IPS-18c (cell line): ENCODE measurements around the gene NDUFB10.

Source experiments
- H3K4me3 ChIP-seq: 2 replicates; pipeline ENCODE4 v1.7.0; 2013; ENCODE audit warnings: low read depth, mild to moderate bottlenecking, low read length, moderate library complexity; ENCODE audit not compliant: insufficient read depth
- H3K9me3 ChIP-seq: one replicate; pipeline ENCODE4 v1.6.1; 2013; ENCODE audit warnings: mild to moderate bottlenecking, low read length, moderate library complexity; ENCODE audit not compliant: control insufficient read depth, insufficient read depth

The NDUFB10 gene

GRCh38 chr16:2001456-2002355 lies 42.4 kb downstream of the NDUFB10 start:
- Histone ChIP-seq H3K9me3 (no peaks in the 10 kb centered on the region), H3K4me3 (no peak overlapping the region)

GRCh38 chr16:2002406-2003230 lies 43.3 kb downstream of the NDUFB10 start:
- Histone ChIP-seq H3K9me3 (no peaks in the 10 kb centered on the region), H3K4me3 (no peak overlapping the region)

- Histone ChIP-seq H3K4me3 (no peak overlapping the region), H3K9me3 (no peaks in the 10 kb centered on the region)
These were observed 44.0 kb downstream of the NDUFB10 start for GRCh38 chr16:2003231-2003826.

- no peaks in the 10 kb centered on the region for H3K9me3 ChIP-seq
- H3K4me3 ChIP-seq: peak overlapping the region; percentile 6; the same call in 1 of the 2 replicates
These were observed 44.7 kb downstream of the NDUFB10 start for GRCh38 chr16:2003827-2004641.

GRCh38 chr16:2004795-2005517 lies 45.6 kb downstream of the NDUFB10 start:
- Histone ChIP-seq H3K4me3 (no peak overlapping the region), H3K9me3 (no peaks in the 10 kb centered on the region)

- Histone ChIP-seq H3K9me3 (no peaks in the 10 kb centered on the region), H3K4me3 (no peak overlapping the region)
These were observed 46.3 kb downstream of the NDUFB10 start for GRCh38 chr16:2005646-2006045.

- no peaks in the 10 kb centered on the region for H3K9me3 ChIP-seq
- no peak overlapping the region for H3K4me3 ChIP-seq
These were observed 47.0 kb downstream of the NDUFB10 start for GRCh38 chr16:2006317-2006716.

GRCh38 chr16:2007081-2007836 lies 47.9 kb downstream of the NDUFB10 start:
- Histone ChIP-seq H3K4me3 (peak overlapping the region; percentile 15), H3K9me3 (no peaks in the 10 kb centered on the region)

GRCh38 chr16:2008009-2008526 lies 48.7 kb downstream of the NDUFB10 start:
- no peaks in the 10 kb centered on the region for H3K9me3 ChIP-seq
- peak overlapping the region; percentile 15 for H3K4me3 ChIP-seq

GRCh38 chr16:2008631-2009163 lies 49.4 kb downstream of the NDUFB10 start:
- H3K4me3 ChIP-seq: peak overlapping the region; percentile 93
- no peaks in the 10 kb centered on the region for H3K9me3 ChIP-seq

- Histone ChIP-seq H3K9me3 (no peaks in the 10 kb centered on the region), H3K4me3 (peak overlapping the region; percentile 93)
These were observed 49.9 kb downstream of the NDUFB10 start for GRCh38 chr16:2009164-2009711.

GRCh38 chr16:2009791-2010510 lies 50.6 kb downstream of the NDUFB10 start, which contains the start of gene ZNF598:
Gene ZNF598, minus strand, starts transcription at chr16:2009821.
- Histone ChIP-seq H3K9me3 (no peaks in the 10 kb centered on the region), H3K4me3 (peak within 1 kb of the TSS; percentile 96)
